OCI-LY1 (cell line): ENCODE measurements around the gene PCNX2.

Experiments
- H2AFZ ChIP-seq: fragments of 200-600 bp; sonication (generic), shearing (Covaris generic); 2 replicates; pipeline ENCODE4 v1.6.0; 2014; ENCODE audit warnings: antibody characterized with exemption, mild to moderate bottlenecking, low read length
- H3F3A ChIP-seq: fragments of 200-600 bp; sonication (generic), shearing (Covaris generic); 2 replicates; pipeline ENCODE4 v1.6.0; 2014; ENCODE audit warnings: mild to moderate bottlenecking, antibody characterized with exemption, low read length, moderate library complexity; ENCODE audit not compliant: insufficient read depth
- H3K27ac ChIP-seq: fragments of 200-600 bp; sonication (generic); 2 replicates; pipeline ENCODE4 v1.5.1; 2014; ENCODE audit warnings: low read length, mixed run types, mild to moderate bottlenecking, low read depth; ENCODE audit not compliant: poor library complexity, severe bottlenecking
- H3K27me3 ChIP-seq: fragments of 200-600 bp; sonication (generic); 2 replicates; pipeline ENCODE4 v1.6.0; 2014; ENCODE audit warnings: antibody characterized with exemption, mild to moderate bottlenecking, low read length, moderate library complexity; ENCODE audit not compliant: insufficient read depth
- H3K36me3 ChIP-seq: fragments of 200-600 bp; sonication (generic); 2 replicates; pipeline ENCODE4 v1.6.1; 2014; ENCODE audit warnings: mild to moderate bottlenecking, antibody characterized with exemption, low read length, moderate library complexity, mixed read lengths; ENCODE audit not compliant: insufficient read depth
- H3K4me1 ChIP-seq: fragments of 200-600 bp; sonication (generic); 2 replicates; pipeline ENCODE4 v1.5.1; 2014; ENCODE audit warnings: mild to moderate bottlenecking, low read length, moderate library complexity; ENCODE audit not compliant: insufficient read depth, severe bottlenecking
- H3K4me2 ChIP-seq: fragments of 200-600 bp; sonication (generic), shearing (Covaris generic); 2 replicates; pipeline ENCODE4 v1.6.1; 2014; ENCODE audit warnings: low read length
- H3K4me3 ChIP-seq: fragments of 200-600 bp; sonication (generic); 2 replicates; pipeline ENCODE4 v1.5.1; 2014; ENCODE audit warnings: low read length, low read depth, mild to moderate bottlenecking, mixed read lengths; ENCODE audit not compliant: poor library complexity, severe bottlenecking
- H3K79me2 ChIP-seq: fragments of 200-600 bp; shearing (Covaris generic); 2 replicates; pipeline ENCODE4 v1.6.1; 2016; ENCODE audit warnings: mixed run types, low read length, mixed read lengths; ENCODE audit not compliant: insufficient read depth
- H3K9ac ChIP-seq: fragments of 200-600 bp; sonication (generic), shearing (Covaris generic); 2 replicates; pipeline ENCODE4 v1.6.1; 2014; ENCODE audit warnings: mild to moderate bottlenecking, low read length, mixed read lengths
- H3K9me2 ChIP-seq: fragments of 200-600 bp; sonication (generic), shearing (Covaris generic); 2 replicates; pipeline ENCODE4 v1.6.1; 2014; ENCODE audit warnings: low read depth, mild to moderate bottlenecking, low read length, mixed read lengths
- H3K9me3 ChIP-seq: fragments of 200-600 bp; shearing (Covaris generic); 2 replicates; pipeline ENCODE4 v1.6.1; 2014; ENCODE audit warnings: low read length, mixed read lengths
- H4K20me1 ChIP-seq: fragments of 200-600 bp; sonication (generic), shearing (Covaris generic); 2 replicates; pipeline ENCODE4 v1.6.0; 2016; ENCODE audit warnings: mild to moderate bottlenecking, low read length; ENCODE audit not compliant: insufficient read depth
- EZH2 ChIP-seq: fragments of 200-600 bp; sonication (generic), shearing (Covaris generic); IDR thresholded peaks from 2 replicates; pipeline ENCODE4 v1.8.0; 2017; ENCODE audit warnings: borderline replicate concordance, mixed run types, mild to moderate bottlenecking, antibody characterized with exemption, low read length, moderate library complexity, mixed read lengths
- TF ChIP-seq, protein P1 (sequence below): fragments of 200-600 bp; sonication (generic), shearing (Covaris generic); IDR thresholded peaks from 2 replicates; pipeline ENCODE4 v1.5.1; 2017; ENCODE audit warnings: mild to moderate bottlenecking, antibody characterized with exemption, low read length, moderate library complexity, mixed read lengths

PCNX2 gene

DNA sequence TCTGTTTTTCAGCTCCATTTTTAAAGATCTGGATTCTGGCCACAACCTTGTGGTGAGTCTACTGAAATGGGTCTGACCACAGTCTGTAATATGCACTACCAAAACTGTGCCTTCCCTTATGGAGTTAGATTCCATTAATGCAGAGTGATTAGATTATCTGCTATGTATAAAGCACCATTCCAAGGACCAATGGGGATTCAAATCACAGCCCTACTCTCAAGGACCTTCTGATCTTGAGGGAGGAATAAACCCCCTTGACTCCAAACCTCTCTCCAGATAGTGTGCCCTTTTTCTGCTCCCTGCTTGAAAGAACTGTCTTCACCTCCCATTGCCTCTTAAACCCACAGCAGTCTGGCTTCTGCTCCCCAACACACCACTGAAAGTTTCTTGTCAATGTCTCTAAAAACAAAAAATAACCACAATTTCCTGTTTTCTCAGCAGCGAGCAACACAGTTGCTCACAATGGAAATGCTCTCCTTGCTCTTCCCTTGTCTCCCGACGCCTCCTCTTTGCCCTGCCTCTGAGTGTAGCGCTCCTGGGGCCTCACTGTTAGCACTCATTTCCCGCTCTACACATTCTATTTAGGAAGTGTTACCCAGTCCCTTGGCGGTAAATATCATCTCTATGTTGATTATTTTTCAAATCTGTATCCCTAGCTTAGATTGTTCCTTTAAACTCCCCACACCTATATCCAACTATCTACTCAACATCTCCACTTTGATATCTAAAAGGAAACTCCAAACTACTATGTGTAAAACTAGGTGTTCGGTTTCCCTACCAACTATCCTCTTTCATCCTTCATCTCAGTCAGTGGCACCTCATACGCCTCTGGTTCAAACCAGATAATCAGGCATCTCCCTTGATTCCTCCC is 13.6 kb downstream of the PCNX2 start:
- Histone ChIP-seq H3K4me2 (no peak overlapping the region), H3K36me3 (no peaks in the 10 kb centered on the region), H3F3A (no peaks in the 10 kb centered on the region), H3K9me2 (no peaks in the 10 kb centered on the region), H3K9me3 (no peaks in the 10 kb centered on the region), H3K27me3 (no peaks in the 10 kb centered on the region), H3K27ac (no peak overlapping the region), H4K20me1 (no peaks in the 10 kb centered on the region), H3K9ac (no peak overlapping the region), H2AFZ (no peak overlapping the region), H3K4me1 (peaks cover 14% of the 10 kb centered on the region), H3K4me3 (no peak overlapping the region), H3K79me2 (no peaks in the 10 kb centered on the region)
- TF ChIP-seq EZH2 = no peak
- TF ChIP-seq, protein P1, sequence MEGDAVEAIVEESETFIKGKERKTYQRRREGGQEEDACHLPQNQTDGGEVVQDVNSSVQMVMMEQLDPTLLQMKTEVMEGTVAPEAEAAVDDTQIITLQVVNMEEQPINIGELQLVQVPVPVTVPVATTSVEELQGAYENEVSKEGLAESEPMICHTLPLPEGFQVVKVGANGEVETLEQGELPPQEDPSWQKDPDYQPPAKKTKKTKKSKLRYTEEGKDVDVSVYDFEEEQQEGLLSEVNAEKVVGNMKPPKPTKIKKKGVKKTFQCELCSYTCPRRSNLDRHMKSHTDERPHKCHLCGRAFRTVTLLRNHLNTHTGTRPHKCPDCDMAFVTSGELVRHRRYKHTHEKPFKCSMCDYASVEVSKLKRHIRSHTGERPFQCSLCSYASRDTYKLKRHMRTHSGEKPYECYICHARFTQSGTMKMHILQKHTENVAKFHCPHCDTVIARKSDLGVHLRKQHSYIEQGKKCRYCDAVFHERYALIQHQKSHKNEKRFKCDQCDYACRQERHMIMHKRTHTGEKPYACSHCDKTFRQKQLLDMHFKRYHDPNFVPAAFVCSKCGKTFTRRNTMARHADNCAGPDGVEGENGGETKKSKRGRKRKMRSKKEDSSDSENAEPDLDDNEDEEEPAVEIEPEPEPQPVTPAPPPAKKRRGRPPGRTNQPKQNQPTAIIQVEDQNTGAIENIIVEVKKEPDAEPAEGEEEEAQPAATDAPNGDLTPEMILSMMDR = no peak

DNA sequence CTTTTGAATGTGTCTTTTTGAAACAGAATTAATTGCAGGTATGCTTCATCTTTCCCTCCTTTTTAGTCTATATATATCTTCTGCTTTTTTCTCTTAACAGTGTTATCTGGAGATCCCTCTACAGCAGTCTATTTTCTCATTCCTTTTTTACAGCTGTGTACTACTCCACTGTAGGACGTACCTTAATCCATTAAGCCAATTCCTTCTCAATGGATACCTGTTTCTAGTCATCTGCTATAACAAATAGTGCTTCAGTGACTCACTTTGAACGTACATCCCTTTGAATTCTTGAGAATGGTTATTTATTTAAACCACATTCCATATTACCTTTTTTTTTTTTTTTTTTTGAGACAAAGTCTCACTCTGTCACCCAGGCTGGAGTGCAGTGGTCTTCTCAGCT is 15.6 kb downstream of the PCNX2 start:
- H3K9me2 ChIP-seq = no peaks in the 10 kb centered on the region
- H3K4me1 ChIP-seq = peaks cover 14% of the 10 kb centered on the region
- H3K27me3 ChIP-seq = no peaks in the 10 kb centered on the region
- H3K36me3 ChIP-seq = no peaks in the 10 kb centered on the region
- no peaks in the 10 kb centered on the region for H3F3A ChIP-seq
- no peak overlapping the region for H3K27ac ChIP-seq
- no peaks in the 10 kb centered on the region for H4K20me1 ChIP-seq
- no peak overlapping the region for H2AFZ ChIP-seq
- H3K4me2 ChIP-seq = no peak overlapping the region
- no peak for TF ChIP-seq EZH2
- TF ChIP-seq, protein P1 = no peak
- no peaks in the 10 kb centered on the region for H3K9me3 ChIP-seq
- no peak overlapping the region for H3K9ac ChIP-seq
- no peak overlapping the region for H3K4me3 ChIP-seq
- H3K79me2 ChIP-seq = no peaks in the 10 kb centered on the region

DNA sequence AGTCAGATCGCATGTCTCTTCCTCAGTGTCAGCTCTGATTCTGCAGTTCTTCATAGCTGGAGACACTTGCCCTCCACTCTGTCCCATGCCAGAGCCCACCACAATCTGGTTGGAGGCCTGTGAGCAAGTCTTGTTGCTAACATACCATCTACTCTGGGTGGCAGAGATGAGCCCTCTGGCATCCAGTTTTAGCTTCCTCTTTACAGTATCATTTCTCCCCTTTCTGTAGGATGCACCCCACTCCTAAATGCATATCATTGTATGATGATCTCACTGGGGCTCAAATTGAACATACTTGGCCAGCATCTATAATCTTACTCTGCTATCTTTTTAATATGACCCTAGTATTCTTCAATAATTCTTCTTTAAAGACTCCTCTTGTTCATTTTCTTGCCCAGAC is 16.9 kb downstream of the PCNX2 start:
- no peaks in the 10 kb centered on the region for H3K36me3 ChIP-seq
- H2AFZ ChIP-seq = no peak overlapping the region
- no peak overlapping the region for H3K4me3 ChIP-seq
- no peaks in the 10 kb centered on the region for H4K20me1 ChIP-seq
- H3K27me3 ChIP-seq = no peaks in the 10 kb centered on the region
- no peaks in the 10 kb centered on the region for H3K9me2 ChIP-seq
- no peaks in the 10 kb centered on the region for H3K79me2 ChIP-seq
- no peaks in the 10 kb centered on the region for H3F3A ChIP-seq
- no peak overlapping the region for H3K9ac ChIP-seq
- H3K9me3 ChIP-seq = no peaks in the 10 kb centered on the region
- H3K4me1 ChIP-seq = peaks cover 14% of the 10 kb centered on the region
- TF ChIP-seq, protein P1 = no peak
- no peak for TF ChIP-seq EZH2
- no peak overlapping the region for H3K27ac ChIP-seq
- no peak overlapping the region for H3K4me2 ChIP-seq
